NT2/D1 (cell line): ENCODE data around the gene CLIC1.
A peak's percentile ranks its signal among the peaks of the same experiment; 100 is the strongest.

ENCODE experiments used
- DNase-seq: peaks from one replicate; pipeline ENCODE4 v3.0.0-alpha.2; 2011; ENCODE audit warnings: low read depth, low spot score
- H3K27me3 ChIP-seq: 2 replicates; pipeline ENCODE4 v1.6.0; 2011; ENCODE audit warnings: mild to moderate bottlenecking; ENCODE audit not compliant: insufficient read length, insufficient read depth
- H3K36me3 ChIP-seq: 2 replicates; pipeline ENCODE4 v1.6.1; 2011; ENCODE audit warnings: mild to moderate bottlenecking, low read length, mixed read lengths; ENCODE audit not compliant: insufficient read depth, insufficient read length
- H3K4me1 ChIP-seq: 2 replicates; pipeline ENCODE4 v1.5.1; 2011; ENCODE audit not compliant: insufficient read depth, insufficient read length
- H3K4me3 ChIP-seq: 2 replicates; pipeline ENCODE4 v1.5.1; 2011; ENCODE audit warnings: low read depth; ENCODE audit not compliant: insufficient read length
- H3K9ac ChIP-seq: 2 replicates; pipeline ENCODE4 v1.6.0; 2011; ENCODE audit warnings: low read depth; ENCODE audit not compliant: insufficient read length
- H3K9me3 ChIP-seq: 2 replicates; pipeline ENCODE4 v1.5.1; 2011; ENCODE audit warnings: mild to moderate bottlenecking, low read length; ENCODE audit not compliant: insufficient read depth
- SUZ12 ChIP-seq: IDR thresholded peaks from 2 replicates; pipeline ENCODE4 v1.6.1; 2011; ENCODE audit not compliant: insufficient read length, insufficient read depth; ENCODE audit errors: extremely low read depth
- YY1 ChIP-seq: IDR thresholded peaks from 2 replicates; pipeline ENCODE4 v1.6.1; 2011; ENCODE audit not compliant: insufficient read length, insufficient read depth
- ZNF274 ChIP-seq: IDR thresholded peaks from 2 replicates; pipeline ENCODE4 v1.6.1; 2011; ENCODE audit warnings: mild to moderate bottlenecking, low read depth, low read length

The CLIC1 gene

DNA sequence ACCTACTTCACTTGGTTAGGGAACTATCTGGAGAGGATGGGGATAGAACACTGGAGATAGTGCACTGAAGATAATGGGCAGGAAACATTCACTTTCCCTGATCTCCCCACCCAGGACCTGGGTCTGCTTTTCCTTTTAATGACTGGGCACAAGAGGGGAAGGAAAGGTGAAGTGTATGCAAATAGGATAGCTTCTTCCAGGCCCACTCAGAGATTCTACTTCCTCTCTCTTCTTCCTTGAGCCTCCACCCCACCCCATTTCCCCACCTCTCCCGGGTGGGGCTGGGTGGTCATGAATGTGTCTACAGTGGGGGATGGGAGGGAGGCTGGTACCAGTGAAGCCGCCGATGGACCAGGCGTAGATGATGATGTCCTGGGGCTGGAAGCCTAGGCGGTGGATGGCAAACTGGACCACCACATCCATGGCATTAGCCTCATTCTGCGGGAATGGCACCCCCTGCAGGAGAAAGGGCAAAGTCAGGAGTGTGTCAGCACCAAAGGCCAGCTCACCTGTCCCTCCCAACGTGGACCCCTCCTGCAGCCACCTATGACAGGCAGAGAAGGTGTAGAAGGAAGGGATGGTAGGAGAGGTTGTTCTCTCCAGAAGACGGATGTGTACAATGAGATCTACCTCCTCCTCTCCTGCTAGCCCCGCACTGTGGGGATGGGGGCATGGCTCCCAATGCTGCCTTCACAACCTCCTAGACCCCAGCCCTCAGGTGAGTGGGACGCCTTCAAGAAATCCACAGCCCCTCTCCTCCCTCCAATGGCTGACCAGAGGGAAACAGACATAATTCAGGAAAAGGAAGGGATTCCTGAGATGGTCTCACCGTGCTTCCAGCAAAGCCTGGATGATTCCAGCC lies 46.9 kb downstream of the CLIC1 start:
- no peak overlapping the region for H3K9ac ChIP-seq
- H3K27me3 ChIP-seq = no peaks in the 10 kb centered on the region
- H3K4me1 ChIP-seq = peaks cover 14% of the 10 kb centered on the region
- no peaks in the 10 kb centered on the region for H3K9me3 ChIP-seq
- no peak for DNase-seq
- TF ChIP-seq YY1 = no peak
- TF ChIP-seq SUZ12 = no peak
- TF ChIP-seq ZNF274 = no peak
- H3K4me3 ChIP-seq = no peak overlapping the region
- peaks cover 75% of the 10 kb centered on the region for H3K36me3 ChIP-seq

DNA sequence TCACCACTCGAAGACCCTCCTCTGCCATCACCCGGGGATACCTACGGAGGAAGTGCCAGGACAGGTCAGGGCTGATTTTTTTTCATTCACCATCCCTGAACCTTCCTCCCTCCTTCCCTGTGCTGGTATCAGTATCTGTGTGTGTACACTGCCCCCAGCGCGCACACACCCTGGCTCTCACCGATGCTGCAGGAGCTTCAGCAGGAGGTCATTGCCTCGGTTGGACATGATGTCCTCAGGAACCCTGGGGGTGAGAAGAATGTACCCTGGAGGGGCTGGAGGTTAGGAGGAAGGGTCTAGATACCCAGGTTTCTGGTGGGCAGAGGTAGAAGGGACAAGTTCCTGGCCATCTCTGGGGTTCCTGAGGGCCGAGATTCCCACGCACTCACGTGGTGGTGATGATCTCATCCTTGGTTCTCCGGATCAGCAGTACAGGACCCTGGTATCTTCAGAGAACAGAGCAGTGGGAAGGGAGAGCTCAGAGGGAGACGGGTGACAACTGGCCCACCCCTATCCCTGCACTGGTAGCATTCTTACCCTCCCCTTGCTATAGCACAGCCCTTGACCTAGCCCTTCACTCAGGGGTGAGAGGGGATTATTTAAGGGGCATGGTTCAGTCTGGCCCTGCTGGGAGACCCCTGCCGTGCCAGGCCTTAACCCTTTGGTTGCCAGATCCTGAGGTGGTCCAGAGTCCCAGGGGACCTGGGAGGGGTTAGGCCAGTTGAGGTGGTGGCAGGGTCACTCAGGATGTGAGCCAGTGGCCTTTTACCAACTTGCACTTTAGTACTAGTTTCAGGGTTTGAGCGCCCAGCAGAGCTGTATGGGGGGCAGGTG lies 48.3 kb downstream of the CLIC1 start:
- no peak overlapping the region for H3K4me3 ChIP-seq
- TF ChIP-seq ZNF274 (no peak), YY1 (no peak), SUZ12 (no peak)
- no peaks in the 10 kb centered on the region for H3K9me3 ChIP-seq
- H3K9ac ChIP-seq = no peak overlapping the region
- peaks cover 16% of the 10 kb centered on the region for H3K4me1 ChIP-seq
- DNase-seq = no peak
- peaks cover 78% of the 10 kb centered on the region for H3K36me3 ChIP-seq
- no peaks in the 10 kb centered on the region for H3K27me3 ChIP-seq

DNA sequence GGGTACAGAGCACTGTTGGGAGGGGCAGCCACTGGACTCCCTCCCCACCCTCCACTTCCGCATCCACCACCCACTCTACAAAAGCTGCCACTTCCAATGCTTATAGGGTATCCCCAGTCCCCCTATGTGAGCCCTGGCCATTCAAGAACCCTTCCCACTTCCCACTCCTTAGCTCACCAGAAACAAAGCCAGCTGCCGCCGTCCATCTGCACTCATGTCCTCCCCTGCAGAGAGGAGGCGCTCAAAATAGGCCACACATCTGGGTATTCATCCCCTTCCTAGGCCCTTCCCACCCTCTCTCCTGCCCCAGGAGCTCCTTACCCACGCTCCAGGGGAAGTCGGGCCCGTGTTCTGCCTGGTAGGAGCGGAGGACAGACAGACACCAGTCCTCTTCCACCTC lies 49.0 kb downstream of the CLIC1 start:
- no peak for TF ChIP-seq ZNF274
- TF ChIP-seq SUZ12 = no peak
- TF ChIP-seq YY1 = no peak
- H3K4me3 ChIP-seq = no peak overlapping the region
- no peaks in the 10 kb centered on the region for H3K27me3 ChIP-seq
- DNase-seq = no peak
- peaks cover 74% of the 10 kb centered on the region for H3K36me3 ChIP-seq
- H3K9ac ChIP-seq = no peak overlapping the region
- H3K4me1 ChIP-seq = peaks cover 16% of the 10 kb centered on the region
- no peaks in the 10 kb centered on the region for H3K9me3 ChIP-seq

DNA sequence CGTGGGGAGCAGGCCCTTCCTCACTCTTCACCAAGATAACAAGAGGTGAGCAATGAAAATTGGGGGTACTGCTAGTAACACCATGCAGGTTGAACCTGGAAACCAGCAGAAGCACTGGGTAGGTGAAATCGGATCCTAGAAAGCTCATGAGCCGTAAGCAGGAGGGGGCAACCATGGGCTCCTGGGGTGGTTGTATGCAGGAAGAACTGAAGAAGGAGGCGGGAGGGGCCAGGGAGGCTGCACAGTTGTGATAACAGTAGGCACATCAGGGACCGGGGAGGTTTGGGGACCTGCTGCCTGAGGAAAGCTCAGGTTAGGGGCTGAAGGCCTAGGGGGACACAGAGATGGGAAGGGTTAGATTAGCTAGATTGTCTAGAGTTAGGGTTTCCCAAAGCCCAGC lies 49.8 kb downstream of the CLIC1 start:
- Histone ChIP-seq H3K27me3 (no peaks in the 10 kb centered on the region), H3K4me3 (no peak overlapping the region), H3K9ac (no peak overlapping the region), H3K4me1 (peaks cover 16% of the 10 kb centered on the region), H3K9me3 (no peaks in the 10 kb centered on the region), H3K36me3 (peaks cover 69% of the 10 kb centered on the region)
- DNase-seq = no peak
- TF ChIP-seq YY1 (no peak), SUZ12 (no peak), ZNF274 (no peak)

DNA sequence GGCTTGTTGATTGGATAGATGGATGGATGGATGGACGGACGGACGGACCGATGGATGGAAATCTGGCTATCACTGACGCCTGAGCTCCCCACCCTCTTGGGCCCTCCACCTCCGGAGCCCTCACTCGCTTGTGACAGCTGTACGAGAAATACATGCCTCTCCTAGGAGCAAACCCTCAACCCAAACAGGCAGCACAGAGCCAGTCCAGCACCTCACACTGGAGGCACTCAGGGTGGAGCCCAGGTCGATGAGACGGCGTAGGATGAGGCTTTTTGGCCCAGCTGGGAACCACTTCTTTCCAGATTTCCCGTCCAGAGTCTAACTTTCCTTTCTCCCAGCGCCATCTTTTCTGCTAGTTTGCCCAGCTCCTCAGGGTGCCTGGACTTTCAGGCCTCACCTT lies 52.7 kb downstream of the CLIC1 start:
- no peak overlapping the region for H3K9ac ChIP-seq
- peaks cover 9% of the 10 kb centered on the region for H3K4me1 ChIP-seq
- H3K27me3 ChIP-seq = no peaks in the 10 kb centered on the region
- H3K9me3 ChIP-seq = no peaks in the 10 kb centered on the region
- no peak overlapping the region for H3K4me3 ChIP-seq
- DNase-seq = no peak
- peaks cover 48% of the 10 kb centered on the region for H3K36me3 ChIP-seq
- TF ChIP-seq YY1 (no peak), SUZ12 (no peak), ZNF274 (no peak)

DNA sequence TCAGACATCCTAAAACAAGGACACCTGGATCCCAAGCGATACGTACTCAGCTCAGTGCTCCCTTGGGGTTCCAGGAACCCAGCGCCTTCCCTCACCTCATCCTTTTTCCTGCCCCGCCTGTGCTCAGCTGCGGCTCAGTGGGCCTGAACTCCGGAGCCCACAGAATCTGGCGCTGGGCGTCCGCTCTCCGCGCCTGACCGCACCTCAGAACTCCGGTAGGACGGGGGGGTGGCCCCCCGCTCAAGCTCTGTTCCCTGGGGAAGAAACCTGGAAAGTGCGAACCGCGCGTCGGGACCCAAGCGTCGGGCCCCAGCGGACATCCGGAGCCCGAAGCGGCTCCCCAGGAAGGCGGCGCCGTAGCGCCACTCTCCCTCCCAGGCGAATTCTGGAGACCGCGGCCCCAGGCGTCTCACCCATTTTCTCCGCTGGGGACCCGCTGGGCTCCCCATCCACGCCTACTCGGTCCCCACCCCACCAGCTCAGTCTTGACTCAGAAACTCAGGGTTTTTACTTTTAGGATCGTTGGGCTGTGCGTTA lies 55.1 kb downstream of the CLIC1 start:
- peaks cover 24% of the 10 kb centered on the region for H3K36me3 ChIP-seq
- peak overlapping the region; percentile 76 for H3K9ac ChIP-seq
- H3K4me3 ChIP-seq = peak overlapping the region; percentile 45
- no peak for TF ChIP-seq ZNF274
- no peak for TF ChIP-seq SUZ12
- TF ChIP-seq YY1 = no peak
- H3K4me1 ChIP-seq = peaks cover 2% of the 10 kb centered on the region
- no peaks in the 10 kb centered on the region for H3K9me3 ChIP-seq
- no peak for DNase-seq
- H3K27me3 ChIP-seq = no peaks in the 10 kb centered on the region
